Endothelial cell of umbilical vein (primary cell): ENCODE data around the gene STK40. TPM values are rescaled to one million over a fixed set of nuclear protein-coding genes. Genes with fewer than 3 reads are reported as not detected.

ENCODE experiments used
- BruUV-seq: library from RNA; stranded (reverse); fragments of 400-500 nt; replicated peaks from 2 replicates; lab custom pipeline; 2021; lab: Mats Ljungman, UMichigan
- CTCF ChIA-PET: fragments of 300-600, 350-600 bp; sonication (Branson Sonifier 250); formaldehyde crosslinking; loops from one replicate; lab custom pipeline; 2021; ENCODE audit warnings: antibody characterized with exemption, inconsistent platforms; lab: Charles Lee
- POLR2A ChIA-PET: fragments of 300-600, 350-600 bp; sonication (Branson Sonifier 250); formaldehyde crosslinking; loops from one replicate; lab custom pipeline; 2021; ENCODE audit warnings: antibody characterized with exemption, inconsistent platforms; lab: Charles Lee
- DNase-seq: peaks from one replicate; pipeline ENCODE4 v3.0.0-alpha.2; 2011; ENCODE audit warnings: low read depth, low spot score
- FAIRE-seq: peaks from 2 replicates; lab custom pipeline; 2011; peaks lifted over from hg19 to GRCh38; lab: Jason Lieb, UNC
- H2AFZ ChIP-seq: 2 replicates; pipeline ENCODE4 v1.6.0; 2012; ENCODE audit warnings: low read depth, low read length, control low read depth, inconsistent platforms
- H3K27ac ChIP-seq: 2 replicates; pipeline ENCODE4 v1.5.1; 2011; ENCODE audit warnings: low read depth, mild to moderate bottlenecking, control low read depth, low read length, moderate library complexity; ENCODE audit not compliant: insufficient read depth
- H3K27me3 ChIP-seq, 2 experiments: 2 replicates each; pipeline versions ENCODE4 v1.6.0 to v1.6.1; 2011; ENCODE audit warnings: low read length in 2 of 2, mixed read lengths in 1 of 2; ENCODE audit not compliant: control insufficient read depth in 2 of 2, insufficient read depth in 2 of 2
- H3K36me3 ChIP-seq, 2 experiments: 2 replicates in 1 of 2; 3 replicates in 1 of 2; pipeline ENCODE4 v1.5.1; 2011; ENCODE audit warnings: low read length in 2 of 2, mild to moderate bottlenecking in 1 of 2, moderate library complexity in 1 of 2; ENCODE audit not compliant: control insufficient read depth in 2 of 2, insufficient read depth in 2 of 2; ENCODE audit errors: extremely low read depth in 1 of 2
- H3K4me1 ChIP-seq: 3 replicates; pipeline ENCODE4 v1.5.1; 2011; ENCODE audit warnings: mild to moderate bottlenecking, low read length; ENCODE audit not compliant: control insufficient read depth, insufficient read depth; ENCODE audit errors: extremely low read depth
- H3K4me2 ChIP-seq: 2 replicates; pipeline ENCODE4 v1.6.1; 2011; ENCODE audit warnings: low read length, control low read depth, mixed read lengths; ENCODE audit not compliant: insufficient read depth
- H3K4me3 ChIP-seq, 3 experiments: fragments of 200-600 bp in 1 of 3; sonication (generic), shearing (Covaris generic) in 1 of 3; replicated peaks in 1 of 3; 2 replicates each; pipeline ENCODE4 v1.5.1; 2011 to 2016; ENCODE audit warnings: control low read depth in 3 of 3, low read length in 3 of 3, mild to moderate bottlenecking in 2 of 3, inconsistent platforms in 1 of 3, low read depth in 1 of 3, moderate library complexity in 1 of 3; ENCODE audit not compliant: insufficient read depth in 1 of 3
- H3K79me2 ChIP-seq: 2 replicates; pipeline ENCODE4 v1.6.0; 2012; ENCODE audit warnings: low read length, inconsistent platforms; ENCODE audit not compliant: control insufficient read depth, insufficient read depth
- H3K9ac ChIP-seq: replicated peaks from 2 replicates; pipeline ENCODE3; 2011; ENCODE audit warnings: low read length, control low read depth; ENCODE audit not compliant: insufficient read depth; ENCODE audit errors: extremely low read depth
- H3K9me1 ChIP-seq: replicated peaks from 3 replicates; pipeline ENCODE4 v1.6.0; 2011; ENCODE audit warnings: mild to moderate bottlenecking, low read length; ENCODE audit not compliant: control insufficient read depth, insufficient read depth; ENCODE audit errors: extremely low read depth
- H3K9me3 ChIP-seq: replicated peaks from 2 replicates; pipeline ENCODE4 v1.5.1; 2012; ENCODE audit warnings: low read length, inconsistent platforms; ENCODE audit not compliant: control insufficient read depth, insufficient read depth
- H4K20me1 ChIP-seq: replicated peaks from 2 replicates; pipeline ENCODE3; 2011; ENCODE audit warnings: mild to moderate bottlenecking, low read length; ENCODE audit not compliant: control insufficient read depth, insufficient read depth; ENCODE audit errors: extremely low read depth
- EZH2 ChIP-seq: IDR thresholded peaks from 2 replicates; pipeline ENCODE4 v1.6.1; 2012; ENCODE audit warnings: borderline replicate concordance, low read depth, mild to moderate bottlenecking, moderate library complexity, low read length, inconsistent platforms; ENCODE audit not compliant: severe bottlenecking
- FOS ChIP-seq: IDR thresholded peaks from 2 replicates; pipeline ENCODE4 v1.6.1; 2011; ENCODE audit warnings: mild to moderate bottlenecking, low read length, moderate library complexity, borderline replicate concordance; ENCODE audit not compliant: insufficient read depth
- GATA2 ChIP-seq: IDR thresholded peaks from 2 replicates; pipeline ENCODE4 v1.7.0; 2011; ENCODE audit warnings: low read depth, mild to moderate bottlenecking, moderate library complexity, mixed read lengths, low read length; ENCODE audit not compliant: insufficient read length, insufficient read depth
- JUN ChIP-seq: IDR thresholded peaks from 2 replicates; pipeline ENCODE4 v1.6.1; 2011; ENCODE audit warnings: borderline replicate concordance, low read depth; ENCODE audit not compliant: insufficient read length, insufficient read depth
- MYC ChIP-seq: IDR thresholded peaks from one replicate; pipeline ENCODE4 v1.6.1; 2011; ENCODE audit warnings: mild to moderate bottlenecking, low read depth, low read length
- POLR2A ChIP-seq: IDR thresholded peaks from 2 replicates; pipeline ENCODE4 v1.6.1; 2012; ENCODE audit warnings: low read depth, mild to moderate bottlenecking, control low read depth, low read length
- POLR2AphosphoS5 ChIP-seq: IDR thresholded peaks from 2 replicates; pipeline ENCODE4 v1.6.1; 2012; ENCODE audit warnings: low read depth, mild to moderate bottlenecking, control low read depth, low read length, moderate library complexity; ENCODE audit not compliant: insufficient read depth
- dilution Hi-C: fragments of 300-500 bp; cut with MboI; formaldehyde crosslinking; loops from one replicate; pipeline ENCODE4 v1.15.0; 2019; ENCODE audit warnings: low sequenced_read_pairs; ENCODE audit not compliant: extremely low pct_ligation_motif_present
- intact Hi-C: fragments of 100-400 bp; cut with micrococcal nuclease; formaldehyde crosslinking; loops from one replicate; pipeline ENCODE4 v1.10.0; 2022
- polyA plus RNA-seq, 4 experiments: library from polyadenylated mRNA; depleted of rRNA in 3 of 4; stranded (reverse) in 3 of 4; unstranded in 1 of 4; fragments of >200 nt; gene quantifications; 2 replicates each; pipeline versions ENCODE4 v1.2.1 to v1.2.3, GENCODE V29; 2011 to 2012; ENCODE audit warnings: missing spikeins in 1 of 4
- total RNA-seq: library from RNA; stranded (reverse); gene quantifications from 2 replicates; pipeline ENCODE4 v1.2.3, GENCODE V29; 2021
- TF ChIP-seq, protein P1 (sequence below): IDR thresholded peaks from 2 replicates; pipeline ENCODE4 v1.6.1; 2011; ENCODE audit not compliant: insufficient read depth, insufficient read length
- TF ChIP-seq, protein P2 (sequence below), 2 donors: IDR thresholded peaks; 1 replicate in 1 of 2; 2 replicates in 1 of 2; pipeline ENCODE4 v1.5.1; 2011; ENCODE audit warnings: low read length in 2 of 2, mild to moderate bottlenecking in 2 of 2, moderate library complexity in 2 of 2, control low read depth in 1 of 2, inconsistent platforms in 1 of 2, low read depth in 1 of 2; ENCODE audit not compliant: insufficient read depth in 1 of 2; ENCODE audit errors: extremely low read depth in 1 of 2

The STK40 gene
- total and polyA plus RNA-seq, 2 donors (not counting 3 experiments of a cell fraction or from before 2014, with no cell fraction given) = 20.8 to 36.8 TPM

DNA sequence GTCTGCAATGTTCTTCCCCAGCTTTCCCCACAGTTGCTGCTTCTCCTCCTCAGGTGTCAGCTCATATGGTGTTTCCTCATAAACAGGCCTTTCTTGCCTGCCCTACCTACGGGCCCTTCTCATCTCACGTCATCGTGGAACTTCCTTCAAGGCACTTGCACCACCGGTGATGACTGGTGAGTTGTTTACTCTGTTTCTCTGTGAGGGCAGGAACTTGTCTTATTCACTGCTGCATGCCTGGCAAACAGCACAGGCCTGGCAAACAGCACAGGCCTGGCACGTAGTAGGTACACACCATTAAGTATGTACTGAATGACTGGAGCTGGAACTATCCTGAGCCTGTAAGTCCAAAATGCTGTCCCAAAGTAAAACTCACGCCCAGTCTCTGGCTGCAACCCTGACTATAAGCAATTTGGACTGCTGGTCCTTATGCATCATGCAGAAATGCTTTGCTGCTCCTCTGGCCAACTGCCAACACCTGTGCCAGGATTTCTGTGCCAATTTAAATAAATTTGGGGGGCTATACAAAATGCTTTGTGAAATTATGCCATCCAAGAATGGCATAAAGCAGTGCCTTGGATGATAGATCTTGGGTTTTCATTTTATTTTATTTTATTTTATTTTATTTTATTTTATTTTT lies 25.7 kb downstream of the STK40 start:
- H3K27ac ChIP-seq = no peak overlapping the region
- H3K79me2 ChIP-seq = peaks cover 4% of the 10 kb centered on the region
- ChIA-PET CTCF (interaction anchor here (0.9 to 1.6 kb wide), 6 partner anchors 9 to 60 kb away, joined by 3 to 10 read pairs (median 6); no protein-coding TSS in a partner anchor), POLR2A (no interaction called here)
- no peaks in the 10 kb centered on the region for H4K20me1 ChIP-seq
- TF ChIP-seq, protein P1, sequence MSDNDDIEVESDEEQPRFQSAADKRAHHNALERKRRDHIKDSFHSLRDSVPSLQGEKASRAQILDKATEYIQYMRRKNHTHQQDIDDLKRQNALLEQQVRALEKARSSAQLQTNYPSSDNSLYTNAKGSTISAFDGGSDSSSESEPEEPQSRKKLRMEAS = no peak
- TF ChIP-seq MYC (no peak), GATA2 (no peak), EZH2 (no peak)
- H3K4me1 ChIP-seq = no peaks in the 10 kb centered on the region
- intact Hi-C loops = no loop called here
- dilution Hi-C loops = no loop called here
- no peaks in the 10 kb centered on the region for H3K27me3 ChIP-seq
- H3K4me2 ChIP-seq = no peak overlapping the region
- H3K36me3 ChIP-seq = peaks cover 0 to 22% of the 10 kb centered on the region in 2 experiments
- no TSS peak for BruUV-seq
- H3K9ac ChIP-seq = no peak overlapping the region
- H3K9me1 ChIP-seq = no peaks in the 10 kb centered on the region
- H3K4me3 ChIP-seq = no peak overlapping the region
- H3K9me3 ChIP-seq = no peaks in the 10 kb centered on the region
- DNase-seq (no peak), FAIRE-seq (no peak)
- no peak overlapping the region for H2AFZ ChIP-seq

DNA sequence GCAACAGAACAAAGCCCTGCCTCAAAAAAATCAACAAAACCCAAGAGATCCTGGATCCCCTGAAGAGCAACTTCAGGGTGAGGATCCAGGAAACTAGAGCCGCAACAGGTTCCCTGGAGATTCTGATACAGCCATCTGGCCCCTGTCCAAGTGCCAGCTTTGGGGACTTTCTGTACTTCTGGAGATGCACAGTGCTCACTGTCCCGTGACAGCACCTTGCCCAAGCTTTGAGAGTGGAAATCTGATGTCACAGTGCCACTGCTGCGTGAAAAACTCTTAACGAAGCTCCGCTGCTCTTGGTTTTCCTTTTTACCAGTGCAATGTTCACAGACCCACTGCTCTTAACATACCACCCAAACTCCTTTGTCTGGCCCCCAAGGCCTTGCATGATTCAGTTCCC lies 26.3 kb downstream of the STK40 start:
- ChIA-PET CTCF (interaction anchor here (1.2 to 1.6 kb wide), 3 partner anchors 10 to 59 kb away, joined by 3 to 7 read pairs (median 6); no protein-coding TSS in a partner anchor), POLR2A (no interaction called here)
- DNase-seq = no peak
- H3K27me3 ChIP-seq = no peaks in the 10 kb centered on the region
- intact Hi-C loops (no loop called here), dilution Hi-C loops (no loop called here)
- H3K79me2 ChIP-seq = peaks cover 4% of the 10 kb centered on the region
- no peak overlapping the region for H3K4me2 ChIP-seq
- H3K36me3 ChIP-seq = peaks cover under 1 to 28% of the 10 kb centered on the region in 2 experiments
- TF ChIP-seq GATA2 = no peak
- no peak for TF ChIP-seq EZH2
- TF ChIP-seq, protein P2, sequence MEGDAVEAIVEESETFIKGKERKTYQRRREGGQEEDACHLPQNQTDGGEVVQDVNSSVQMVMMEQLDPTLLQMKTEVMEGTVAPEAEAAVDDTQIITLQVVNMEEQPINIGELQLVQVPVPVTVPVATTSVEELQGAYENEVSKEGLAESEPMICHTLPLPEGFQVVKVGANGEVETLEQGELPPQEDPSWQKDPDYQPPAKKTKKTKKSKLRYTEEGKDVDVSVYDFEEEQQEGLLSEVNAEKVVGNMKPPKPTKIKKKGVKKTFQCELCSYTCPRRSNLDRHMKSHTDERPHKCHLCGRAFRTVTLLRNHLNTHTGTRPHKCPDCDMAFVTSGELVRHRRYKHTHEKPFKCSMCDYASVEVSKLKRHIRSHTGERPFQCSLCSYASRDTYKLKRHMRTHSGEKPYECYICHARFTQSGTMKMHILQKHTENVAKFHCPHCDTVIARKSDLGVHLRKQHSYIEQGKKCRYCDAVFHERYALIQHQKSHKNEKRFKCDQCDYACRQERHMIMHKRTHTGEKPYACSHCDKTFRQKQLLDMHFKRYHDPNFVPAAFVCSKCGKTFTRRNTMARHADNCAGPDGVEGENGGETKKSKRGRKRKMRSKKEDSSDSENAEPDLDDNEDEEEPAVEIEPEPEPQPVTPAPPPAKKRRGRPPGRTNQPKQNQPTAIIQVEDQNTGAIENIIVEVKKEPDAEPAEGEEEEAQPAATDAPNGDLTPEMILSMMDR (IDR thresholded peaks at IDR 0.05; ENCODE audit: extremely low read depth in 1 of 2, insufficient read depth in 1 of 2, low read depth in 1 of 2, low read length in 2 of 2) = no peak
- TF ChIP-seq MYC = no peak
- TF ChIP-seq JUN = no peak
- no peak for TF ChIP-seq POLR2AphosphoS5
- TF ChIP-seq, protein P1 = no peak
- TF ChIP-seq POLR2A = no peak
- TF ChIP-seq FOS = no peak
- BruUV-seq = no TSS peak
- no peak overlapping the region for H2AFZ ChIP-seq
- H3K27ac ChIP-seq = no peak overlapping the region
- no peaks in the 10 kb centered on the region for H4K20me1 ChIP-seq
- FAIRE-seq = no peak
- no peaks in the 10 kb centered on the region for H3K9me1 ChIP-seq
- H3K9ac ChIP-seq = no peak overlapping the region
- no peaks in the 10 kb centered on the region for H3K4me1 ChIP-seq
- H3K4me3 ChIP-seq = no peak overlapping the region
- no peaks in the 10 kb centered on the region for H3K9me3 ChIP-seq
